Fibroblast of villous mesenchyme (primary cell): ENCODE data around the gene ELF1. TPM values are rescaled to one million over a fixed set of nuclear protein-coding genes. Genes with fewer than 3 reads are reported as not detected.

ENCODE experiments used
- DNase-seq: peaks from one replicate; pipeline ENCODE4 v3.0.0-alpha.2; 2010; ENCODE audit warnings: low read depth
- H3K4me3 ChIP-seq: 2 replicates; pipeline ENCODE4 v1.5.1; 2011; ENCODE audit warnings: low read depth, mild to moderate bottlenecking, low read length
- total RNA-seq: library from RNA; depleted of rRNA; stranded (reverse); fragments of >200 nt; gene quantifications from 2 replicates; pipeline ENCODE4 v1.2.3, GENCODE V29; 2012
- TF ChIP-seq, protein P1 (sequence below): IDR thresholded peaks from 2 replicates; pipeline ENCODE4 v1.5.1; 2012; ENCODE audit warnings: low read depth, mild to moderate bottlenecking, low read length; ENCODE audit not compliant: insufficient read depth

Gene ELF1
- total RNA-seq = 38.3 and 43.6 TPM in 2 replicates

DNA sequence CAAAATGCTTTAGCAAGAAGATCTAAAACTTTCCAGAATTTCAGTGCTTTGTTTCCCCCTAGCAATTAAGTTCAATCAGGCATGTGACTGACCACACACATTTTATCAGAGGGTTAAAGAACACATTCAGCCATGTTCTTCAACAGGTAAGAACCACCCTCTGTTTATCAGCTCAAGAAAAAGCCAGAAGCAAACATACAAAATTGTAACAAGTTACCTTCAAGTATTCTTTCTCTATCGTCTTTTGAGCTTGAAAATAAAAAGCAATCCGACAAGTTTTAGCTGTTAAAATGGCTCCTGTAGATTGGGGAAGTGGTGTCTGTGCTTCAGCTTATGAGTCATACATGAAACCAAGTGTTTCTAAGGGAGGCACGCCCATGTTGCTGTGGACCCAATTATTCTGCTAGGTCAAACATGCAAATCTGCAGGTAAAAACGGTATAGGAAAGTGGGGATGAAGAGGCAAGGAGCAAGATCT, at the start of gene ELF1:
Gene ELF1, minus strand, starts transcription at position 306 of the 477 bp plus-strand sequence. CDS start 37,262 bp downstream, outside the sequence.
- DNase-seq = peak; percentile 70
- TF ChIP-seq, protein P1, sequence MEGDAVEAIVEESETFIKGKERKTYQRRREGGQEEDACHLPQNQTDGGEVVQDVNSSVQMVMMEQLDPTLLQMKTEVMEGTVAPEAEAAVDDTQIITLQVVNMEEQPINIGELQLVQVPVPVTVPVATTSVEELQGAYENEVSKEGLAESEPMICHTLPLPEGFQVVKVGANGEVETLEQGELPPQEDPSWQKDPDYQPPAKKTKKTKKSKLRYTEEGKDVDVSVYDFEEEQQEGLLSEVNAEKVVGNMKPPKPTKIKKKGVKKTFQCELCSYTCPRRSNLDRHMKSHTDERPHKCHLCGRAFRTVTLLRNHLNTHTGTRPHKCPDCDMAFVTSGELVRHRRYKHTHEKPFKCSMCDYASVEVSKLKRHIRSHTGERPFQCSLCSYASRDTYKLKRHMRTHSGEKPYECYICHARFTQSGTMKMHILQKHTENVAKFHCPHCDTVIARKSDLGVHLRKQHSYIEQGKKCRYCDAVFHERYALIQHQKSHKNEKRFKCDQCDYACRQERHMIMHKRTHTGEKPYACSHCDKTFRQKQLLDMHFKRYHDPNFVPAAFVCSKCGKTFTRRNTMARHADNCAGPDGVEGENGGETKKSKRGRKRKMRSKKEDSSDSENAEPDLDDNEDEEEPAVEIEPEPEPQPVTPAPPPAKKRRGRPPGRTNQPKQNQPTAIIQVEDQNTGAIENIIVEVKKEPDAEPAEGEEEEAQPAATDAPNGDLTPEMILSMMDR = no peak

GRCh38 chr13:41065078-41065477, 46.0 kb upstream of the ELF1 start:
- no peak overlapping the region for H3K4me3 ChIP-seq
- TF ChIP-seq, protein P1 = no peak
- DNase-seq = peak; percentile 78

More for the DNA sequence above, at the start of gene ELF1:
- peak within 1 kb of the TSS; percentile 29 for H3K4me3 ChIP-seq

- DNase-seq = peak; percentile 70
- H3K4me3 ChIP-seq = no peak overlapping the region
- TF ChIP-seq, protein P1 = no peak
Observed at GRCh38 chr13:41064493-41064892, 45.4 kb upstream of the ELF1 start.

DNA sequence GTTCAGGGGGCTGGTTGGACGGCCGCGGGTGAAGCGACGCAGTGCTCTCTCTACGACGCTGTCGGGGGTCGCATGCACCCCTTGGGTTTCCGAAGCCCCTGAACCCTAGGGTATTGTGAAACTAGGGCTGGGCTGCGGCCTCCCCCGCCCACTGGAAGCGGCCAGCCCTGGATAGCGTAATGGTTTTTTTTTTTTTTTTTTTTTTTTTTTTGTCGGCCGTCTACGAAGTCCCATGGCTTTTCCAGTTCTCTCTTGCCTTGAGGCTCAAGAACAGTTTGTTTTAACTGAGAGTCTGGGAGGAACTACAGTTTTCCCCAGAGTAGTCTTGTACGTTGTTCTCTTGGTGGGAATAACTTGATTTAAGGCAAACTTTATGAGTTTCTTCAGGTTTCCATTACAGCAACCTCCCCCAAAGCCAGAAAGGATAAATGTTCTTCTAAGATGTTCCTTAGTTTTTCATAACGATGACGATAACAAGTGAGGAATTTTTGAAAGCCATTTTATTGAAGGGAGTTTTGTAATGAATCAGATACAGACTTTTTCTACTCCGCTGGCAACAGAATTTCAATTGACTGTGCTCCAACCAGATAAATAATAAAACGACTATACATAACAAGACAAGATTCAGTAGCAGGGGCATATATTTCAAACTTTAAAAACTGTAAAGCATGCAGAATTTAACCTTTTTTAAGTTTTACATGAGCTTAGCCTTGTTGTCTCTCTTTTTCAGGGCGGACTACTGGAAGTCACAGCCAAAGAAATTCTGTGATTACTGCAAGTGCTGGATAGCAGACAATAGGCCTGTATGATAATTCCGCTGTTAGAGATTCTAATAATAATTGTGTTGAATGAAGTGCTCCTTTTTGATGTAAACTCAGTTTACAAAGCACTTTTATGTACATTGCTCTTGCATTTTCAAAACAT, 43.1 kb upstream of the ELF1 start:
- DNase-seq = peak; percentile 89
- TF ChIP-seq, protein P1 = no peak
- peak overlapping the region; percentile 90 for H3K4me3 ChIP-seq

DNA sequence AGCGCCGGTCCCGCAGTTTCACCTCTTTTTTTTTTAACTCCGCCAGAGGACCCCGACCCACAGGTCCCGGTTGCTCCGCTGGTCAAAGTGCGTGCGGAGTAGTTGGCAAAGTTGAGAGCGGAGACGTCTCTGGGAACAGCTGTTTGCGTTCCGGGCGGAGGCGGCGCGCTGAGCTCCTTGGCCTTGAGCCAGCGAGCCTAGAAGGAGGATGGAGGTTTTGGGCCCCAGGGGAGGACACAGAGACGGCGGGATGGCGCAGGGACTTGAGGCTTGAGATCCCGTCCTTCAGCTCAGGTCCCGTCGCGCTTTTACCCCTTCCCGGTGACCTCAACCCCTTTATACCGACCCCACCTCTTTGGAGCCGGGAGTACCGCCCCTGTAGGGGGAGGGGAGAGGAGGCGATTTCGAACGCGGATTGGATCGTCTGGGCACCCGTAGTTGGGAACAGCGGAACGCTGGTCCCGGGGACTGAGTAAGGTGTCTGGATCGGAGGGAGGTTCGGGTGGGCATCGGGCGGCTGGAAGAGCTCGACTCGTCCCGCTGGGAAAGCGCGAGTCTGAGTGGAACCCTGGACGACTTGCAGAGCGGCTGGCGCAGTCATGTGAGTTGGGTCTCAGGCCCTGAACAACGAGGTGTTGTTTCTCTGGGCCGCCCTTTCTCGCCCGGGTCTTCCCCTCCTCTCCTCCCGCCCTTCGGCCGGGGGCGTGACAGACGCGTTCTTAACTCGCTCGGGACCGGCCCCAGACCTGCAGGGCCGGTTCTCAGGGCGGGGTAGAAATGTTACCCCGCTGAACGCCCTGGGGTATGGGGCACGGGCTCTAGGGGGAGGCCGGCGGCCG, 42.2 kb upstream of the ELF1 start, which contains the start of gene WBP4:
Gene WBP4, plus strand, starts transcription at position 435 of the 839 bp plus-strand sequence. Its CDS starts 165 bp downstream, at position 600.
- peak within 1 kb of the TSS; percentile 90 for H3K4me3 ChIP-seq
- TF ChIP-seq, protein P1 = peak; percentile 15
- DNase-seq = peak; percentile 97

GRCh38 chr13:41060724-41061074, 41.6 kb upstream of the ELF1 start:
- peak overlapping the region; percentile 90 for H3K4me3 ChIP-seq
- DNase-seq = peak; percentile 84
- TF ChIP-seq, protein P1 = no peak
